ENCODE measurements around the gene CDKN2B. TPM values are rescaled to one million over a fixed set of nuclear protein-coding genes. Genes with fewer than 3 reads are reported as not detected.

The CDKN2B gene
- total RNA-seq, 3 donors from 2014 or later (not counting 1 experiment from before 2014, with no cell fraction given), result 0.16 to 0.30 TPM; not detected in 1

GRCh38 chr9:22045423-22045822, 36.3 kb upstream of the CDKN2B start:
- no peaks in the 10 kb centered on the region for H3K9me3 ChIP-seq (ENCODE audit: control insufficient read depth, insufficient read depth, low read length)
- Mint-ChIP-seq H3K27me3 (ENCODE audit: low read depth in 2 of 2) (peaks cover 7 to 15% of the 10 kb centered on the region in 2 donors), H3K27ac (no peak overlapping the region), H3K4me3 (no peak overlapping the region), H3K9me3 (no peaks in the 10 kb centered on the region), H3K4me1 (no peaks in the 10 kb centered on the region), H3K36me3 (no peaks in the 10 kb centered on the region)
- no peak overlapping the region for H3K4me3 ChIP-seq (ENCODE audit: low read length)
- intact Hi-C loops (cut with micrococcal nuclease), result no loop called here
- H3K4me1 ChIP-seq (ENCODE audit: control insufficient read depth, insufficient read depth, low read length), result no peaks in the 10 kb centered on the region
- DNase-seq (no peak), ATAC-seq (no peak)
- peaks cover 3% of the 10 kb centered on the region for H3K27me3 ChIP-seq (ENCODE audit: control insufficient read depth, insufficient read depth, low read length)
- TF ChIP-seq, protein P1, sequence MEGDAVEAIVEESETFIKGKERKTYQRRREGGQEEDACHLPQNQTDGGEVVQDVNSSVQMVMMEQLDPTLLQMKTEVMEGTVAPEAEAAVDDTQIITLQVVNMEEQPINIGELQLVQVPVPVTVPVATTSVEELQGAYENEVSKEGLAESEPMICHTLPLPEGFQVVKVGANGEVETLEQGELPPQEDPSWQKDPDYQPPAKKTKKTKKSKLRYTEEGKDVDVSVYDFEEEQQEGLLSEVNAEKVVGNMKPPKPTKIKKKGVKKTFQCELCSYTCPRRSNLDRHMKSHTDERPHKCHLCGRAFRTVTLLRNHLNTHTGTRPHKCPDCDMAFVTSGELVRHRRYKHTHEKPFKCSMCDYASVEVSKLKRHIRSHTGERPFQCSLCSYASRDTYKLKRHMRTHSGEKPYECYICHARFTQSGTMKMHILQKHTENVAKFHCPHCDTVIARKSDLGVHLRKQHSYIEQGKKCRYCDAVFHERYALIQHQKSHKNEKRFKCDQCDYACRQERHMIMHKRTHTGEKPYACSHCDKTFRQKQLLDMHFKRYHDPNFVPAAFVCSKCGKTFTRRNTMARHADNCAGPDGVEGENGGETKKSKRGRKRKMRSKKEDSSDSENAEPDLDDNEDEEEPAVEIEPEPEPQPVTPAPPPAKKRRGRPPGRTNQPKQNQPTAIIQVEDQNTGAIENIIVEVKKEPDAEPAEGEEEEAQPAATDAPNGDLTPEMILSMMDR (IDR thresholded peaks at IDR 0.05), result no peak
- H3K36me3 ChIP-seq (ENCODE audit: control insufficient read depth, insufficient read depth, low read length), result no peaks in the 10 kb centered on the region
- H3K27ac ChIP-seq (ENCODE audit: low read length), result no peak overlapping the region

DNA sequence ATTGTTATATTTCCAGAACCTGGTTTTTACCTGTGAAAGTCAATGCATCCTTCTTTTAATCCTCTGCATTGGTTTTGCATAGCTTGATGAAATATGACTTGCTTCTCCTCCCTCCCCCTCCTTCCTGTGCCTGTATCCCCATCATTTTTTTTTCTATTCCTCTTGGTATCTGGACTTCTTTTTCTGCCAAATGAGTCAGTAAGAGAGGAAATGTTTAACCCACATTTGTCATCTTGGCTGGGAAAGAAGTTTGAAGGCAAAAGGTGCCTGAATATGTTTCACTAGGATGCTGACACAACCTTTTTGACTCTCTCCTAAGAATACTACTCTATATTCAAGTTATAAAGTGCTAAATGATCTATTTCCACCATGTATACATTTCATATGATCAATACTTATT, 35.5 kb upstream of the CDKN2B start:
- Mint-ChIP-seq H3K27ac (no peak overlapping the region), H3K36me3 (no peaks in the 10 kb centered on the region), H3K9me3 (no peaks in the 10 kb centered on the region), H3K4me3 (no peak overlapping the region), H3K27me3 (ENCODE audit: low read depth in 2 of 2) (peaks cover 7 to 19% of the 10 kb centered on the region in 2 donors), H3K4me1 (no peaks in the 10 kb centered on the region)
- DNase-seq (no peak), ATAC-seq (no peak)
- Histone ChIP-seq H3K4me1 (ENCODE audit: control insufficient read depth, insufficient read depth, low read length) (no peaks in the 10 kb centered on the region), H3K4me3 (ENCODE audit: low read length) (no peak overlapping the region), H3K9me3 (ENCODE audit: control insufficient read depth, insufficient read depth, low read length) (no peaks in the 10 kb centered on the region), H3K27me3 (ENCODE audit: control insufficient read depth, insufficient read depth, low read length) (peaks cover 5% of the 10 kb centered on the region), H3K27ac (ENCODE audit: low read length) (no peak overlapping the region), H3K36me3 (ENCODE audit: control insufficient read depth, insufficient read depth, low read length) (no peaks in the 10 kb centered on the region)
- intact Hi-C loops (cut with micrococcal nuclease), result no loop called here
- TF ChIP-seq, protein P1 (IDR thresholded peaks at IDR 0.05), result no peak

- Histone ChIP-seq H3K4me1 (ENCODE audit: control insufficient read depth, insufficient read depth, low read length) (no peaks in the 10 kb centered on the region), H3K4me3 (ENCODE audit: low read length) (no peak overlapping the region), H3K9me3 (ENCODE audit: control insufficient read depth, insufficient read depth, low read length) (no peaks in the 10 kb centered on the region), H3K27ac (ENCODE audit: low read length) (no peak overlapping the region), H3K36me3 (ENCODE audit: control insufficient read depth, insufficient read depth, low read length) (no peaks in the 10 kb centered on the region), H3K27me3 (ENCODE audit: control insufficient read depth, insufficient read depth, low read length) (peaks cover 6% of the 10 kb centered on the region)
- H3K4me1 Mint-ChIP-seq, result no peaks in the 10 kb centered on the region
- H3K27me3 Mint-ChIP-seq (ENCODE audit: low read depth in 2 of 2), result peaks cover 7 to 21% of the 10 kb centered on the region in 2 donors
- no peak overlapping the region for H3K27ac Mint-ChIP-seq
- no CpG with 5 or more reads among the region's 3 CpGs for WGBS (ENCODE audit: insufficient coverage)
- DNase-seq (no peak), ATAC-seq (no peak)
- intact Hi-C loops (cut with micrococcal nuclease), result no loop called here
- H3K4me3 Mint-ChIP-seq, result no peak overlapping the region
- TF ChIP-seq, protein P1 (IDR thresholded peaks at IDR 0.05), result no peak
- H3K36me3 Mint-ChIP-seq, result no peaks in the 10 kb centered on the region
- H3K9me3 Mint-ChIP-seq, result no peaks in the 10 kb centered on the region
Measured at GRCh38 chr9:22043928-22044327, 34.8 kb upstream of the CDKN2B start.

DNA sequence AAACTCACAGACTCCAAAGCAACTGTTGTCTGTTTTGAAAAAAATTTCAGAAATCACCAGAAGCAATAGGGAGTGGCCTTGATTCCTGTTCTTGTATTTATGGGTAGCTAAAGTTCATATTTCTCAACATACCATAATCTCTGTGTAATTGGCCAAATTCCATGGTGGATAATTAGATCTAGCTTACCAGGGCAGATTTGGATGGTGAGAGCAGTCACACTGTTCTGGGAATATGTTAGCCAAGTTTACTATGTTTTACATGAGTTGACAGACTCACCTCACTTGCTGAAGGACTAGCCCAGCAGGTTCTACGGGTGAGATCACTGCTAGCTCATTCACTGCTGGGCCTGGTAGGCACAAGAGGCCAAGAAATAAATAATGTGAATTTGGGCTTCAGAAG, 32.7 kb upstream of the CDKN2B start:
- Histone ChIP-seq H3K4me3 (ENCODE audit: low read length) (no peak overlapping the region), H3K9me3 (ENCODE audit: control insufficient read depth, insufficient read depth, low read length) (no peaks in the 10 kb centered on the region), H3K27me3 (ENCODE audit: control insufficient read depth, insufficient read depth, low read length) (peaks cover 6% of the 10 kb centered on the region), H3K36me3 (ENCODE audit: control insufficient read depth, insufficient read depth, low read length) (no peaks in the 10 kb centered on the region), H3K4me1 (ENCODE audit: control insufficient read depth, insufficient read depth, low read length) (no peaks in the 10 kb centered on the region), H3K27ac (ENCODE audit: low read length) (no peak overlapping the region)
- intact Hi-C loops (cut with micrococcal nuclease), result no loop called here
- no peaks in the 10 kb centered on the region for H3K9me3 Mint-ChIP-seq
- H3K4me3 Mint-ChIP-seq, result no peak overlapping the region
- ATAC-seq (no peak), DNase-seq (no peak)
- WGBS (ENCODE audit: insufficient coverage), result 89% methylated on average over 1 of the region's 1 CpG
- H3K27ac Mint-ChIP-seq, result no peak overlapping the region
- no peaks in the 10 kb centered on the region for H3K36me3 Mint-ChIP-seq
- TF ChIP-seq, protein P1 (IDR thresholded peaks at IDR 0.05), result no peak
- H3K4me1 Mint-ChIP-seq, result no peaks in the 10 kb centered on the region
- peaks cover 7 to 21% of the 10 kb centered on the region in 2 donors for H3K27me3 Mint-ChIP-seq (ENCODE audit: low read depth in 2 of 2)

Data from natural killer cell (primary cell).